ENCODE measurements around the gene CPN2. TPM values are rescaled to one million over a fixed set of nuclear protein-coding genes. Genes with fewer than 3 reads are reported as not detected.

The CPN2 gene
- total and polyA plus RNA-seq, 2 of the 8 experiments (the other 6 are each of a cell fraction or from before 2014, with no cell fraction given) = 0.03 TPM; not detected in 1

DNA sequence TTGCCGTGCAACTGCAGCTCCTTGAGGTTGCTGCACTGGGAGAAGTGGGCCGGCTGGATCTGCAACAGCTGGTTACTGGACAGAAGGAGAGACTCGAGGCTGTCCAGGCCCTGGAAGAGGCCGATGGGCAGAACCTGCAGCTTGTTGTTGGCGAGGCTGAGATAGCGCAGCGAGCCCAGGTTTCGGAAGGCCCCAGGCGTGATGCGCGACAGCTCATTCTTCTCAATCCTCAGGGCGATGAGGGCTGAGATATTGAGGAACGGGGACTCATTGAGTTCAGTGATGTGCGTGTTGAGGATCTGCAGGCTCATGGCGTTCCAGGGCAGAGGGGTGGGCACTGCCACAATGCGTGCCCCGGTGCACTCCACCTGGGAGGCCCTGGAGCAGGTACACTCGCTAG lies 9.4 kb upstream of the CPN2 start (continued):
- TF ChIP-seq USF2 (IDR thresholded peaks at IDR 0.05; ENCODE audit: low read length) = no peak
- no peak for TF ChIP-seq SIX5 (IDR thresholded peaks at IDR 0.05; ENCODE audit: low read depth, low read length)

All from H1 (cell line).